Upper lobe of left lung (tissue), 4 donors: ENCODE data around the gene GALNT14.

Experiments used
- EP300 ChIP-seq, 4 donors: sonication (generic); formaldehyde crosslinking; IDR thresholded peaks; one replicate each; pipeline ENCODE4 v1.5.1; 2017; ENCODE audit warnings: antibody characterized with exemption in 4 of 4, control low read depth in 2 of 4
- POLR2A ChIP-seq, 4 donors: fragments of 450-650 bp; IDR thresholded peaks; one replicate each; pipeline ENCODE4 v1.5.1; 2016 to 2017; ENCODE audit warnings: antibody characterized with exemption in 4 of 4, mild to moderate bottlenecking in 2 of 4
- POLR2AphosphoS5 ChIP-seq, 2 donors: sonication (generic); formaldehyde crosslinking; IDR thresholded peaks; one replicate each; pipeline ENCODE4 v1.5.1; 2017; ENCODE audit warnings: antibody characterized with exemption in 2 of 2
- TF ChIP-seq, protein P1 (sequence below), 6 experiments: fragments of 450-650 bp in 4 of 6; fragments of 200-600 bp in 2 of 6; sonication (generic) in 2 of 6; IDR thresholded peaks; one replicate each; pipeline ENCODE4 v1.5.1; 2016 to 2019; ENCODE audit warnings: antibody characterized with exemption in 6 of 6

DNA sequence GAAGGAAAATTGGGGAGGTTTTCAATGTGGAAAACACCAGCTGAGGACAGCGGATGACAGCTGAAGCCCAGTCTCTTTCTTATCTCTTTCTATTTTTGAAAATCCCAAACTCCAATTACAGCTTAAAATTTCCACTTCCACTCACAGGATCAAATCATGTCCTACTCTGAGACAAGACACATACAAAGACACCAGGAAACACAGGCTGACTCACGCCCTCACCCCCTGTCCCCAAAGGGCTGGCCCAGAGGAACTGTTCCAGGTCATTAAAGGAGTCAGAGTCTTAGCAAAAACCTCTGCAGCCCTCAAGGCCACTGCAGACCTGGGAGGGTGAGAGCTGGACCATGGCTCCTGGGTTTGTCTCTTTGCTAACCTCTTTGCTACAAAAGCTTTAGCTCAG, 187.9 kb downstream of the GALNT14 start:
- TF ChIP-seq, protein P1, sequence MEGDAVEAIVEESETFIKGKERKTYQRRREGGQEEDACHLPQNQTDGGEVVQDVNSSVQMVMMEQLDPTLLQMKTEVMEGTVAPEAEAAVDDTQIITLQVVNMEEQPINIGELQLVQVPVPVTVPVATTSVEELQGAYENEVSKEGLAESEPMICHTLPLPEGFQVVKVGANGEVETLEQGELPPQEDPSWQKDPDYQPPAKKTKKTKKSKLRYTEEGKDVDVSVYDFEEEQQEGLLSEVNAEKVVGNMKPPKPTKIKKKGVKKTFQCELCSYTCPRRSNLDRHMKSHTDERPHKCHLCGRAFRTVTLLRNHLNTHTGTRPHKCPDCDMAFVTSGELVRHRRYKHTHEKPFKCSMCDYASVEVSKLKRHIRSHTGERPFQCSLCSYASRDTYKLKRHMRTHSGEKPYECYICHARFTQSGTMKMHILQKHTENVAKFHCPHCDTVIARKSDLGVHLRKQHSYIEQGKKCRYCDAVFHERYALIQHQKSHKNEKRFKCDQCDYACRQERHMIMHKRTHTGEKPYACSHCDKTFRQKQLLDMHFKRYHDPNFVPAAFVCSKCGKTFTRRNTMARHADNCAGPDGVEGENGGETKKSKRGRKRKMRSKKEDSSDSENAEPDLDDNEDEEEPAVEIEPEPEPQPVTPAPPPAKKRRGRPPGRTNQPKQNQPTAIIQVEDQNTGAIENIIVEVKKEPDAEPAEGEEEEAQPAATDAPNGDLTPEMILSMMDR (IDR thresholded peaks at IDR 0.05) = no peak
- no peak for TF ChIP-seq POLR2AphosphoS5 (IDR thresholded peaks at IDR 0.05)
- TF ChIP-seq POLR2A (IDR thresholded peaks at IDR 0.05) = no peak
- no peak for TF ChIP-seq EP300 (IDR thresholded peaks at IDR 0.05)
